Epithelial cell of alveolus of lung (primary cell): ENCODE results near the gene ST6GAL2. TPM values are rescaled to one million over a fixed set of nuclear protein-coding genes. Genes with fewer than 3 reads are reported as not detected.

ENCODE experiments used
- total RNA-seq: library from RNA; depleted of rRNA; stranded (reverse); fragments of >200 nt; gene quantifications from 2 replicates; pipeline ENCODE4 v1.2.1, GENCODE V29; 2015

ST6GAL2 gene
- total RNA-seq, result 0.08 and 1.9 TPM in 2 replicates

GRCh38 chr2:106885971-106886915, at the start of gene ST6GAL2:
ST6GAL2 (minus strand) TSS chr2:106886167; CDS start chr2:106843977, 42,190 bp downstream.

